PC-3 (cell line): ENCODE measurements around the gene PLPP3.

Experiments used
- EZH2 ChIP-seq: fragments of 300-600 bp; sonication (generic); IDR thresholded peaks from one replicate; pipeline ENCODE4 v1.6.1; 2017; ENCODE audit warnings: antibody characterized with exemption, mild to moderate bottlenecking, low read length; ENCODE audit not compliant: unreplicated experiment
- EZH2phosphoT487 ChIP-seq: fragments of 300-600 bp; sonication (generic); IDR thresholded peaks from 2 replicates; pipeline ENCODE4 v1.6.1; 2018; ENCODE audit warnings: mild to moderate bottlenecking, antibody characterized with exemption, low read length, borderline replicate concordance
- TF ChIP-seq, protein P1 (sequence below): fragments of 300-600 bp; sonication (generic); conservative IDR thresholded peaks from 2 replicates; pipeline ENCODE4 v1.5.1; 2017; ENCODE audit warnings: antibody characterized with exemption, low read depth, mild to moderate bottlenecking, low read length

DNA sequence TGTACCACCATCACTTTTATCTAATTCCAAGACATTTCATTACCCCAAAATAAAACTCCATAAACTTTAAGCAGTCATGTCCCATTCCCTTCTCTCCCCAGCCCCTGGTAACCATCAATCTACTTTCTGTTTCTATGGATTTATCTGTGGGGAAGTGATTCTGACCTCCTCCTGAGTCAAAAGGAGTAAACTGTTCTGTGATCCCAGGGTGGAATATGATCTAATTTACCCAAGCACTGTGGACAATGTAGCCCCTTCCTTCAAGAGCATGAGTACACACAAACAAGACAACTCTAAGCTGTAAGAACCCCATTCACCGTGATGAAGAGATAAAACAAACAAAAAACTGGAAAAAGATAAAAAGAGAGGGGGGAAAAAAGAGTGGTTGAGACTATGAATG is 77.9 kb downstream of the PLPP3 start:
- TF ChIP-seq, protein P1, sequence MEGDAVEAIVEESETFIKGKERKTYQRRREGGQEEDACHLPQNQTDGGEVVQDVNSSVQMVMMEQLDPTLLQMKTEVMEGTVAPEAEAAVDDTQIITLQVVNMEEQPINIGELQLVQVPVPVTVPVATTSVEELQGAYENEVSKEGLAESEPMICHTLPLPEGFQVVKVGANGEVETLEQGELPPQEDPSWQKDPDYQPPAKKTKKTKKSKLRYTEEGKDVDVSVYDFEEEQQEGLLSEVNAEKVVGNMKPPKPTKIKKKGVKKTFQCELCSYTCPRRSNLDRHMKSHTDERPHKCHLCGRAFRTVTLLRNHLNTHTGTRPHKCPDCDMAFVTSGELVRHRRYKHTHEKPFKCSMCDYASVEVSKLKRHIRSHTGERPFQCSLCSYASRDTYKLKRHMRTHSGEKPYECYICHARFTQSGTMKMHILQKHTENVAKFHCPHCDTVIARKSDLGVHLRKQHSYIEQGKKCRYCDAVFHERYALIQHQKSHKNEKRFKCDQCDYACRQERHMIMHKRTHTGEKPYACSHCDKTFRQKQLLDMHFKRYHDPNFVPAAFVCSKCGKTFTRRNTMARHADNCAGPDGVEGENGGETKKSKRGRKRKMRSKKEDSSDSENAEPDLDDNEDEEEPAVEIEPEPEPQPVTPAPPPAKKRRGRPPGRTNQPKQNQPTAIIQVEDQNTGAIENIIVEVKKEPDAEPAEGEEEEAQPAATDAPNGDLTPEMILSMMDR, result no peak
- TF ChIP-seq EZH2, result no peak
- TF ChIP-seq EZH2phosphoT487, result no peak
